C4-2B (cell line): ENCODE results near the gene GPR108.

Experiments
- CTCF ChIP-seq: fragments of 450-650 bp; conservative IDR thresholded peaks from 2 replicates; pipeline ENCODE4 v1.5.1; 2017; ENCODE audit warnings: mild to moderate bottlenecking
- ZFX ChIP-seq: fragments of 450-650 bp; IDR thresholded peaks from 2 replicates; pipeline ENCODE4 v1.6.1; 2017

GRCh38 chr19:6777434-6777833 lies 40.1 kb upstream of the GPR108 start:
- TF ChIP-seq CTCF (no peak), ZFX (no peak)
